K562 (cell line): ENCODE measurements around the gene FUNDC2. TPM values are rescaled to one million over a fixed set of nuclear protein-coding genes. Genes with fewer than 3 reads are reported as not detected.

ENCODE experiments used
- ATAC-seq: fragments of 200-7000 bp; cut with Tn5 transposase; 3 replicates; pipeline ENCODE4 v1.9.1; 2020; ENCODE audit warnings: moderate library complexity
- BruUV-seq: library from RNA; stranded (reverse); fragments of 400-500 nt; replicated peaks from 2 replicates; lab custom pipeline; 2021; lab: Mats Ljungman, UMichigan
- CTCF ChIA-PET: fragments of 300-600 bp; formaldehyde crosslinking; extraction: SDS; loops from one replicate; lab custom pipeline; 2021; ENCODE audit warnings: low intra/inter-chr PET ratio; lab: Yijun Ruan, JAX
- POLR2A ChIA-PET: fragments of 300-600, 350-650 bp; sonication (Branson Sonifier 250); formaldehyde crosslinking; extraction: SDS; loops from one replicate; lab custom pipeline; 2021; ENCODE audit warnings: antibody characterized with exemption, inconsistent platforms; lab: Yijun Ruan, JAX
- DNase-seq, 4 experiments: peaks; one replicate each; pipeline versions ENCODE4 v3.0.0 to v3.0.0-alpha.2; 2011 to 2018; ENCODE audit warnings: low spot score in 3 of 4, mixed read lengths in 3 of 4; ENCODE audit errors: extremely low read depth in 1 of 4
- FAIRE-seq: peaks from 2 replicates; lab custom pipeline; 2011; peaks lifted over from hg19 to GRCh38; lab: Jason Lieb, UNC
- H2AFZ ChIP-seq: 2 replicates; pipeline ENCODE4 v1.6.0; 2011; ENCODE audit warnings: low read depth, low read length, control low read depth, inconsistent platforms
- H3K27ac ChIP-seq: fragments of 200-600 bp; 3 replicates; pipeline ENCODE4 v1.8.0; 2011; ENCODE audit warnings: low read depth, mild to moderate bottlenecking, control low read depth, inconsistent platforms, low read length, moderate library complexity, mixed read lengths; ENCODE audit errors: extremely low read depth
- H3K27me3 ChIP-seq, 2 experiments: fragments of 300-600 bp in 1 of 2; 2 replicates in 1 of 2; 3 replicates in 1 of 2; pipeline versions ENCODE4 v1.6.0 to v1.8.0; 2011; ENCODE audit warnings: inconsistent platforms in 2 of 2, low read length in 2 of 2, mild to moderate bottlenecking in 1 of 2, mixed read lengths in 1 of 2, moderate library complexity in 1 of 2; ENCODE audit not compliant: control insufficient read depth in 2 of 2, insufficient read depth in 2 of 2
- H3K36me3 ChIP-seq: fragments of 300-600 bp; 3 replicates; pipeline ENCODE4 v1.8.0; 2011; ENCODE audit warnings: mild to moderate bottlenecking, low read length, inconsistent platforms; ENCODE audit not compliant: control insufficient read depth, insufficient read depth
- H3K4me1 ChIP-seq, 2 experiments: fragments of 200-600 bp in 1 of 2; replicated peaks in 1 of 2; 2 replicates in 1 of 2; 3 replicates in 1 of 2; pipeline versions ENCODE4 v1.5.1 to v1.8.0; 2011; ENCODE audit warnings: inconsistent platforms in 2 of 2, low read length in 2 of 2, mild to moderate bottlenecking in 1 of 2, mixed read lengths in 1 of 2, moderate library complexity in 1 of 2; ENCODE audit not compliant: control insufficient read depth in 2 of 2, insufficient read depth in 2 of 2
- H3K4me2 ChIP-seq: 2 replicates; pipeline ENCODE4 v1.6.1; 2011; ENCODE audit warnings: low read length, control low read depth, inconsistent platforms, mixed read lengths; ENCODE audit not compliant: insufficient read depth
- H3K4me3 ChIP-seq: fragments of 200-600 bp; sonication (generic), shearing (Covaris generic); 2 replicates; pipeline ENCODE4 v1.5.1; 2016; ENCODE audit warnings: control low read depth, inconsistent platforms
- H3K79me2 ChIP-seq: fragments of 200-600 bp; 3 replicates; pipeline ENCODE4 v1.8.0; 2011; ENCODE audit warnings: low read length, inconsistent platforms; ENCODE audit not compliant: control insufficient read depth, insufficient read depth
- H3K9ac ChIP-seq, 2 experiments: 2 replicates each; pipeline versions ENCODE4 v1.6.0 to v1.6.1; 2011; ENCODE audit warnings: low read depth in 2 of 2, low read length in 2 of 2, control low read depth in 1 of 2, inconsistent platforms in 1 of 2, mild to moderate bottlenecking in 1 of 2, mixed read lengths in 1 of 2; ENCODE audit not compliant: insufficient read depth in 1 of 2
- H3K9me1 ChIP-seq: one replicate; pipeline ENCODE4 v1.6.0; 2011; ENCODE audit warnings: inconsistent platforms, mild to moderate bottlenecking, low read length, moderate library complexity; ENCODE audit not compliant: control insufficient read depth, insufficient read depth
- H3K9me3 ChIP-seq: replicated peaks from 2 replicates; pipeline ENCODE4 v1.5.1; 2011; ENCODE audit warnings: low read depth, low read length, inconsistent platforms; ENCODE audit not compliant: control insufficient read depth, insufficient read depth
- H4K20me1 ChIP-seq: replicated peaks from 2 replicates; pipeline ENCODE4 v1.6.1; 2011; ENCODE audit warnings: low read length, inconsistent platforms, mixed read lengths; ENCODE audit not compliant: control insufficient read depth, insufficient read depth
- ADNP ChIP-seq: fragments of 200-800 bp; sonication (Bioruptor generic); IDR thresholded peaks from 2 replicates; pipeline ENCODE4 v1.6.1; 2016; ENCODE audit warnings: missing genetic modification characterization, missing compliant biosample characterization
- CBX3 ChIP-seq, 2 experiments: IDR thresholded peaks; 1 replicate in 1 of 2; 2 replicates in 1 of 2; pipeline ENCODE4 v1.6.1; 2012; ENCODE audit warnings: inconsistent platforms in 2 of 2, low read length in 2 of 2, borderline replicate concordance in 1 of 2, control low read depth in 1 of 2
- CSDE1 ChIP-seq, 2 experiments: fragments of 450-650 bp; IDR thresholded peaks; 2 replicates each; pipeline ENCODE4 v1.6.1; 2016; ENCODE audit warnings: mild to moderate bottlenecking in 1 of 2
- ESRRB ChIP-seq: fragments of 250-450 bp; sonication (Bioruptor Pico); IDR thresholded peaks from 2 replicates; pipeline ENCODE4 v1.5.0; 2020; ENCODE audit warnings: mild to moderate bottlenecking, moderate library complexity, borderline replicate concordance
- HNRNPL ChIP-seq: fragments of 200-400 bp; formaldehyde crosslinking; IDR thresholded peaks from 2 replicates; pipeline ENCODE4 v1.6.1; 2017; ENCODE audit warnings: low read depth, mild to moderate bottlenecking, low read length
- ILF3 ChIP-seq: fragments of 450-650 bp; IDR thresholded peaks from 2 replicates; pipeline ENCODE4 v1.6.1; 2018; ENCODE audit warnings: antibody characterized with exemption, mild to moderate bottlenecking, moderate library complexity, borderline replicate concordance
- L3MBTL2 ChIP-seq: fragments of 450-650 bp; IDR thresholded peaks from 2 replicates; pipeline ENCODE4 v1.6.1; 2016; ENCODE audit warnings: mild to moderate bottlenecking, moderate library complexity
- MEF2A ChIP-seq: IDR thresholded peaks from 2 replicates; pipeline ENCODE4 v1.6.1; 2011; ENCODE audit warnings: low read depth, mild to moderate bottlenecking, low read length, moderate library complexity; ENCODE audit not compliant: control insufficient read depth
- NBN ChIP-seq: fragments of 450-650 bp; IDR thresholded peaks from 2 replicates; pipeline ENCODE4 v1.6.1; 2016; ENCODE audit warnings: low read depth, mild to moderate bottlenecking
- NELFE ChIP-seq: IDR thresholded peaks from 2 replicates; pipeline ENCODE4 v1.6.1; 2011; ENCODE audit warnings: mild to moderate bottlenecking; ENCODE audit not compliant: insufficient read depth, insufficient read length
- POLR2AphosphoS5 ChIP-seq: IDR thresholded peaks from 2 replicates; pipeline ENCODE4 v1.6.1; 2011; ENCODE audit warnings: mild to moderate bottlenecking, low read depth, low read length, moderate library complexity; ENCODE audit not compliant: control insufficient read depth, insufficient read depth
- PTRF ChIP-seq: fragments of 450-650 bp; IDR thresholded peaks from 2 replicates; pipeline ENCODE4 v1.6.1; 2016; ENCODE audit warnings: mild to moderate bottlenecking, missing genetic modification characterization, missing compliant biosample characterization
- ZFP36 ChIP-seq: fragments of 150-350 bp; IDR thresholded peaks from 2 replicates; pipeline ENCODE4 v1.6.1; 2018; ENCODE audit warnings: low read length, low read depth; ENCODE audit not compliant: partially characterized antibody
- ZNF146 ChIP-seq: IDR thresholded peaks from one replicate; pipeline ENCODE4 v1.6.1; 2018; ENCODE audit warnings: missing compliant biosample characterization; ENCODE audit not compliant: unreplicated experiment
- ZNF165 ChIP-seq: fragments of 250-450 bp; sonication (Bioruptor Pico); IDR thresholded peaks from 2 replicates; pipeline ENCODE4 v1.4.0; 2020; ENCODE audit warnings: borderline replicate concordance
- WGBS: fragments of 100-300 bp; shearing (Covaris generic); methylation state at CpG from one replicate; pipeline ENCODE4 v1.1.6; 2016; ENCODE audit warnings: low coverage, mixed read lengths; ENCODE audit not compliant: insufficient coverage; ENCODE audit errors: missing lambda C conversion rate; 5-methylcytosine and 5-hydroxymethylcytosine counted together
- in situ Hi-C: fragments of 300-500 bp; cut with MboI; formaldehyde crosslinking; loops from 4 replicates; pipeline ENCODE4 v1.15.0; 2018; ENCODE audit warnings: inconsistent platforms, mixed read lengths
- intact Hi-C: fragments of 100-400 bp; cut with micrococcal nuclease; formaldehyde crosslinking; loops from 2 replicates; pipeline ENCODE4 v1.14.2; 2022
- polyA plus RNA-seq, 8 experiments: library from polyadenylated mRNA; depleted of rRNA in 4 of 8; stranded (reverse) in 5 of 8; unstranded in 3 of 8; fragments of >200 nt; fragmentation: Nextera tagmentation in 2 of 8; fragmentation: Illumina TruSeq in 1 of 8; extraction: Ambion mirVana in 2 of 8; extraction: Trizol in 1 of 8; gene quantifications; 2 replicates each; pipeline versions ENCODE4 v1.2.1 to v1.2.3, GENCODE V29; 2011 to 2014; ENCODE audit warnings: inconsistent platforms in 1 of 8, missing spikeins in 1 of 8
- total RNA-seq, 7 experiments: library from RNA; depleted of rRNA in 6 of 7; stranded (reverse); fragments of >200 nt in 6 of 7; fragmentation: Illumina TruSeq in 2 of 7; extraction: Trizol in 2 of 7; gene quantifications; 2 replicates each; pipeline versions ENCODE4 v1.2.1 to v1.2.3, GENCODE V29; 2011 to 2021; ENCODE audit warnings: low replicate concordance in 1 of 7
- TF ChIP-seq, protein P1 (sequence below): fragments of 450-650 bp; IDR thresholded peaks from 2 replicates; pipeline ENCODE4 v1.6.1; 2016; ENCODE audit warnings: antibody characterized with exemption
- TF ChIP-seq, protein P2 (sequence below): IDR thresholded peaks from 2 replicates; pipeline ENCODE4 v1.6.1; 2014; ENCODE audit warnings: antibody characterized with exemption
- TF ChIP-seq, protein P3 (sequence below): sonication (generic); IDR thresholded peaks from 2 replicates; pipeline ENCODE4 v1.6.1; 2016

FUNDC2 gene
- total and polyA plus RNA-seq, 9 of the 15 experiments (the other 6 are each of a cell fraction or from before 2014, with no cell fraction given): 50.6 to 235 (median 123) TPM

DNA sequence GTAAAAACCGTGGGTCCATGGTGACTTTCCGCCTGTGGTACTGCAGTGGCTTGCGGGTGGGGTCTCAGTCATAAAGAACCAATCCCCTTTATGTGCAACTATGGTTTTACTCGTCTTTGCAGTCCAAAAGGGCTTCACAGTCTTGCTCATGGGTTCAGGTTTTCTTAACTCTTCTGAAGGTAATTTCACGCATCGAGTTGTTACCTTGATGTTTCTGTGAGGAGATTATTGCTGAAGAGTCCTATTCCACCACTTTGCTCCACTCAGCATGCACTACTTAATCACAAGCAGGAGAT lies 45.6 kb upstream of the FUNDC2 start:
- Histone ChIP-seq H3K4me3 (no peak overlapping the region), H4K20me1 (no peaks in the 10 kb centered on the region), H3K79me2 (no peaks in the 10 kb centered on the region), H2AFZ (peak overlapping the region; percentile 87), H3K9me3 (no peaks in the 10 kb centered on the region; the same call in 1 of the 2 replicates), H3K4me2 (peak overlapping the region; percentile 66), H3K4me1 (no peaks in the 10 kb centered on the region; a peak in 1 of 5 replicates), H3K9me1 (no peaks in the 10 kb centered on the region), H3K27me3 (no peaks in the 10 kb centered on the region), H3K9ac (no peak overlapping the region), H3K36me3 (no peaks in the 10 kb centered on the region), H3K27ac (no peak overlapping the region)
- ChIA-PET CTCF (interaction anchor here (1.1 to 2.0 kb wide), 3 partner anchors 64 to 201 kb away, joined by 3 to 15 read pairs (median 3); no protein-coding TSS in a partner anchor), POLR2A (no interaction called here)
- TF ChIP-seq, protein P1, sequence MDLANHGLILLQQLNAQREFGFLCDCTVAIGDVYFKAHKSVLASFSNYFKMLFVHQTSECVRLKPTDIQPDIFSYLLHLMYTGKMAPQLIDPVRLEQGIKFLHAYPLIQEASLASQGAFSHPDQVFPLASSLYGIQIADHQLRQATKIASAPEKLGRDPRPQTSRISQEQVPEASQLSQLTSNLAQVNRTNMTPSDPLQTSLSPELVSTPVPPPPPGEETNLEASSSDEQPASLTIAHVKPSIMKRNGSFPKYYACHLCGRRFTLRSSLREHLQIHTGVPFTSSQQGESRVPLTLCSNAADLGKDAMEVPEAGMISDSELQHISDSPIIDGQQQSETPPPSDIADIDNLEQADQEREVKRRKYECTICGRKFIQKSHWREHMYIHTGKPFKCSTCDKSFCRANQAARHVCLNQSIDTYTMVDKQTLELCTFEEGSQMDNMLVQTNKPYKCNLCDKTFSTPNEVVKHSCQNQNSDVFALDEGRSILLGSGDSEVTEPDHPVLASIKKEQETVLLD: no peak
- TF ChIP-seq NBN (no peak), MEF2A (no peak), ZNF165 (CRISPR knock-in tag) (no peak), ILF3 (no peak), L3MBTL2 (no peak), PTRF (tag) (no peak), ZFP36 (no peak), ZNF146 (CRISPR knock-in tag) (no peak), ESRRB (CRISPR knock-in tag) (no peak), ADNP (tag) (no peak), NELFE (no peak), HNRNPL (no peak), POLR2AphosphoS5 (no peak), CBX3 (IDR thresholded peaks at IDR 0.05; ENCODE audit: borderline replicate concordance in 1 of 2, low read length in 2 of 2) (no peak), CSDE1 (IDR thresholded peaks at IDR 0.05) (no peak)
- TF ChIP-seq, protein P2, sequence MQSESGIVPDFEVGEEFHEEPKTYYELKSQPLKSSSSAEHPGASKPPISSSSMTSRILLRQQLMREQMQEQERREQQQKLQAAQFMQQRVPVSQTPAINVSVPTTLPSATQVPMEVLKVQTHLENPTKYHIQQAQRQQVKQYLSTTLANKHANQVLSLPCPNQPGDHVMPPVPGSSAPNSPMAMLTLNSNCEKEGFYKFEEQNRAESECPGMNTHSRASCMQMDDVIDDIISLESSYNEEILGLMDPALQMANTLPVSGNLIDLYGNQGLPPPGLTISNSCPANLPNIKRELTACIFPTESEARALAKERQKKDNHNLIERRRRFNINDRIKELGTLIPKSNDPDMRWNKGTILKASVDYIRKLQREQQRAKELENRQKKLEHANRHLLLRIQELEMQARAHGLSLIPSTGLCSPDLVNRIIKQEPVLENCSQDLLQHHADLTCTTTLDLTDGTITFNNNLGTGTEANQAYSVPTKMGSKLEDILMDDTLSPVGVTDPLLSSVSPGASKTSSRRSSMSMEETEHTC: no peak
- TF ChIP-seq, protein P3, sequence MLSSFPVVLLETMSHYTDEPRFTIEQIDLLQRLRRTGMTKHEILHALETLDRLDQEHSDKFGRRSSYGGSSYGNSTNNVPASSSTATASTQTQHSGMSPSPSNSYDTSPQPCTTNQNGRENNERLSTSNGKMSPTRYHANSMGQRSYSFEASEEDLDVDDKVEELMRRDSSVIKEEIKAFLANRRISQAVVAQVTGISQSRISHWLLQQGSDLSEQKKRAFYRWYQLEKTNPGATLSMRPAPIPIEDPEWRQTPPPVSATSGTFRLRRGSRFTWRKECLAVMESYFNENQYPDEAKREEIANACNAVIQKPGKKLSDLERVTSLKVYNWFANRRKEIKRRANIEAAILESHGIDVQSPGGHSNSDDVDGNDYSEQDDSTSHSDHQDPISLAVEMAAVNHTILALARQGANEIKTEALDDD: no peak
- intact Hi-C loops: loop anchor here (1.0 to 10.0 kb wide), 6 partner anchors 62 to 840 kb away; no protein-coding TSS in a partner anchor
- WGBS: 25% methylated on average over 6 of the region's 6 CpGs
- in situ Hi-C loops: loop anchor here (5.0 kb wide), 2 partner anchors 76 to 841 kb away; no protein-coding TSS in a partner anchor
- FAIRE-seq (no peak), DNase-seq (no peak), ATAC-seq (no peak; the same call in 2 of the 3 replicates)
- no TSS peak for BruUV-seq
